HG02938 (cell line): Measurements from ENCODE around the gene TECTB.

Experiments
- ATAC-seq: cut with Tn5 transposase; IDR thresholded peaks from one replicate; pipeline ENCODE4 v1.9.1; 2021; ENCODE audit warnings: mild to moderate bottlenecking, moderate library complexity; ENCODE audit not compliant: unreplicated experiment

TECTB gene

DNA sequence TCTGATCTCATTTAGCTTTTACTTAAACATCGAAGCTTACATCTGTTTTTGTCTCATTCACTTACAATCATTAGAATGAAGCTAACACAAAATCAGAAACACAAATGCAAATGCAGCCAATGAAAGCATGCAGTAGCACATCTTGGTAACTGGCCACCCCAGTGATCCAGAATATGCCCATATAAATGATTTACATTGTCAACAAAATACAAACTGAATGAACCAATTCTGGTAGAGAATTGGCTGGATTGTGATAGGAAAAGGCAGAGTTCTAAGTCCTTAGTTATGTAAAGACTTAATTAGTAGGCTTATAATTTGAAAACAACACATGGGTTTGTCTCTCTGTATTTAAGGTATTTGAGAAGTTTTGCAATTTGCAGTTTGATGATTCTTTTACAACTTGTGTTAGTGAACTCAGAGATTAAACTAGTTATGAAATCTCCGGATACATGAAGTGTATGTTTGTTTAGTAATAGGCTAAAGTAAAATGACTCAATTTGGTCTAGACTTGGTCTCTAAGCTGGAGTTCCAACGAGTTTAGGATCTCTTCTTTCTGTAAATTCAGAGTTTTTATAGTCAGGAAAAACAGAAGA is 21.2 kb downstream of the TECTB start:
- no peak for ATAC-seq

DNA sequence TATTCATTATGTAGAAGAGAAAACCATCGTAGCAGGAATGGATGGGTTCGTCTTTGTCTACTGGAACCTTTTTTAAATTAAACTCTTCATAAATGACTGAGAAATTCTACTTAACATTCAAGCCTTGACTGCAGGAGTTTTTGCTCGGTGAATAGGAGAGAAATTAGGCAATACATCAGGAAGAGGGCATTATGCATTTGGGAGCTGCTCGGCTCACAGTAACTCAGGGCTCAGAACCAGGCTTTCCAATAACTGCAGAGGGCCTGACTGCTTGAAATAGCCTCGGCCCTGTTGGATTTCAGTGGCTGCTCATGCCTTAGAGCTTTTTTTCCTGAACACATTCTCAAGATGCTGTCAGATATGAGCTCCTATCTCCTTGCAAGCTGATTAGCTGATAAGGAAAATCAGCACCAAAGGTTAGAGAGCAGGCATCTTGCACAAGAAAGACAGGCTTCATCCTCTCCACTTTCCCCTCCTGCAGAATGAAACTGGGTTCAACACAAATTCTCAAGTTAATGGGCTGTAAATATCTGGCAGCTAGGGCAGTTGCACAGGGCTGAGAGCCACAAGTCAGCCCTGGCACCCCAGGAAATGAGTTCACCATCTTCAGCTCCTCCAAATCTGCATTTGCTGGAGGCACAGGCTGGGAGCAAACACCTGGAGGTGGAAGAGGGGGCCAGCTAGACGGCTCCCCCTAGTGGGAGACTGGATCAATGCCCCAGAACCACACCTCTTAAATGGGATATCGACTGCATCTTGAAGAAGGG is 24.3 kb downstream of the TECTB start:
- peak; percentile 66 for ATAC-seq

DNA sequence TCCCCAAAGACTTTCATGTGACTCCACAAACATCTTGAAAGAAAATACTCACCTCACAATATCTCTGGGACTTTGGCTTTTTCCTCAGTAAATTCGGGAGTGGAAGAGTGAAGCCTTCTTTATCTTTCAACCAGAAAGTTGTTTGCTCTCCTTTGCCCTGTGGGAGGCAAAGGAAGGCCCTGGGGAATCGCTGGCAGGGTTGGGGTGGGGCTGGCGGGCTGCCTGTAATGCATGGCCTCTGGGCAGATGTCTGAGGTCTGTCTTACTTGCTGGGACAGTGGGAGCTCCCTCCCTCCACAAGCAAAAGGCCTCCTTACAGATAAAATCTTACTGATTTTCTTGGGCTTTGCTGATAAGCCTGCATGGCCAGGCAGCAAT is 24.9 kb downstream of the TECTB start:
- no peak for ATAC-seq

DNA sequence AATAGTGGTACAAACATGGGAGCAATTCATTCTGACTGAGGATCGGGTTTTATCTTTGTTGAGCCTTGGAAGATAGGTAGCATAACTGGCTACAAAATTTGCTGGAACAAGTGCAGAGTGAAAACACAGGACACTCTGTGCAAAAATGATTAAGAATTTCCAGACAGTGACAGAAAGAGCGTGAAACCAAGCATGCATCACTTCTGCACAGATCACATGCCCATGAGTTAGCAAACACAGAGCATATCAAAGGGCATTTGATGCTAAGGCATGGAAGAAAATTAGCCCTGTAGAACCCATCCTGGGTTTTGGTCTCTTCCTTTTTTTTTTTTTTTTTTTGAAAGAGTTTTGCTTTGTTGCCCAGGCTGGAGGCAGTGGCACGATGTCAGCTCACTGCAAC is 28.3 kb downstream of the TECTB start:
- ATAC-seq, result no peak

DNA sequence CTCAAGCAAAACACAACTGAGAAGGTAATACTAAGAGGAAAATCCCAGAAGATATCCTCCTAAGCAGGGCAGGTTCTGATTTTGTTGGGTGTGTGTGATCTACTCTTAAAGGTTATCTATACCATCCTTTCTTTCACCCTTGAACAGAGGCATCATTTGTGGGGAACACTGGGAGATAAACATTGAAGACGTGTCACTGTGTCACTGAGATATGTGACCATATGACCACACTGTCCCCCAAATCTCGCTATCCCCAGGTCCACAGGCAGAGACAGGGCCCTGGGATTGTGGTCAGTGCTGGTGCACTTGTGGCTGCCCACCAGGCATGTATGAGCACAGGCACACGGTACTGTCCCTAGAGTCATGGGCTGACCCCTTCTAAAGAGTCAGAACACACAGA is 30.0 kb downstream of the TECTB start:
- no peak for ATAC-seq

DNA sequence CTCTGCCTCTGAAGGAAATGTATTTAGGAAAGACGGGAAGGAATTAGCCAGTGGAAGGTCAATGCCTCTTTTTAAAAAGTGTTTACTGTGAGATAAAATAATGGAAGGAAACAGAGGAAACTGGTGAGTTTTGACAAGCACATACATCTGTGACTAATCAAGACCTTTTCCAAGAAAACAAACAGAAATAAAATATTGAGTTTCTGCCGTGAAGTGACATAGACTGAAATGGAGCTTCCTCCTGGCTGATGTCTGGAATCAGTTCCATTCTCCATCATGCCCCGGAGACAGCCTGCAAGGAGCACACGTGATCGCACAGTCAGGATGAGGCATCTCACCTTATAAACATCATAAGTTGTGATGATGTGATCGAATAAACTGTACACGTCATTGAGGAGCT is 30.7 kb downstream of the TECTB start:
- no peak for ATAC-seq

DNA sequence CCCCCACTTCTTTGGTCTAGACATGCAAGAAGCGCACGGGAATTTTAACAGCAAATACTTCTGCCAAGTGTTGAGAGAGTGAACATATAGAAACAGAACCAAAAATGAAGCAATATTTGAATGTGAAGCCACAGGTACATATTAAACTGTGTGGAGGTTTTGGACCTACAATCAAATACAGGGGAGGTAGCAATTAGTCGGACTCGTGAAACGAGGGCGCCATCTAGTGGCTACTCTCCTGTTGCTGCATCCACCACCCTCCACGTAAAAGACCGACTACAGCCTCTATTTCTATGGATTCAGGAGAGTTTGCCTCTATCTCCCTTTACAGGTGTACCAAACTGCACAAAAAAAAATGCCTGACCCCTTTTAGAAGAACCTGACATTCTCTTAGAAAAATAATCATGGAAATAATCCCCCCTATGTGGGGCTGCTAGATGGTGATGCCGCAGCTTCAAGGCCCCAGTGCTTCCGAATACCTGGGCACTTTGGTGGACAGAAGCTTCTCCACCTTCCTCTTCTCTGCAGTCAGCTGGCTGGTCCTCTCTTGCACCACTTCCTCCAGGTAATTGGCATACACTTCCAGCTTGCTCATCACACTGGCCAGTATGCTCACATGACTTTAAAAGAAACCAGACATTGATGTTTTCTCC is 31.7 kb downstream of the TECTB start:
- ATAC-seq, result peak; percentile 85

DNA sequence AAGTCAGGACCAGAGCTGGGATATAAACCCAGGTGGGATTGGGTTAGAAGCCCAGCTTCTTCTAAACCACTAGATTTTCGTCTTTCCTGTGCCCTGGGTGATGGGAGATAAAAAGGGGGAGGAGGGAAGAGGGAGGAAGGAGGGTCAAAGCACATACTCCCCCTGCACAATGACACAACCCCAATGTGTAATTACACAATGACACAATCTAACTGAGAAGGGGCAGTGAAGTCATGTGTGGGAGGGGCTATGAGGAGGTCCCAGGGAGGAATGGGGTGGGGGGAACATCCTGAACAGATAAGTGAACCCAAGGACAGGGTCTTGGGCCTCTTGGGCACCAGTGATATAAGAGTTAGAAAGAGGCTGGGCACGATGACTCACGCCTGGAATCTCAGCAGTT is 44.5 kb downstream of the TECTB start:
- ATAC-seq, result no peak

DNA sequence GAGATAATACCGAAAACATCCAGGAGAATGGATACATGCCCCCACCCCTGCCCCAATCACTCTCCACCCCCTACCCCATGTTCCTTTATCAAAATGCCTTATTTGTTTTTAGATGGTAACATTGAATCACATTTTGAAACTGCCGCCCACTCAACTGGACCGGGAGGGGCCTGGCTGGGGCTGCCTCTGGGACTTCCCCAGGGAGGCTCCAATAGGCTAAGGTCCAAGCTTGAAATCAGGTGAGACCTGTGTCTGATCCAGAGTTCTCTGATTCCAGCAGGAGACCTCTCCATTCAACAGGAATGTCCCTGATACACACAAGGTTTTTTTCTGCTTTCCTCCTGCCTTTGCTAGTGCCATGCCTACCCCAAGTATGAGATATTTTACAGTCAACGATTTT is 47.0 kb downstream of the TECTB start:
- ATAC-seq, result no peak

DNA sequence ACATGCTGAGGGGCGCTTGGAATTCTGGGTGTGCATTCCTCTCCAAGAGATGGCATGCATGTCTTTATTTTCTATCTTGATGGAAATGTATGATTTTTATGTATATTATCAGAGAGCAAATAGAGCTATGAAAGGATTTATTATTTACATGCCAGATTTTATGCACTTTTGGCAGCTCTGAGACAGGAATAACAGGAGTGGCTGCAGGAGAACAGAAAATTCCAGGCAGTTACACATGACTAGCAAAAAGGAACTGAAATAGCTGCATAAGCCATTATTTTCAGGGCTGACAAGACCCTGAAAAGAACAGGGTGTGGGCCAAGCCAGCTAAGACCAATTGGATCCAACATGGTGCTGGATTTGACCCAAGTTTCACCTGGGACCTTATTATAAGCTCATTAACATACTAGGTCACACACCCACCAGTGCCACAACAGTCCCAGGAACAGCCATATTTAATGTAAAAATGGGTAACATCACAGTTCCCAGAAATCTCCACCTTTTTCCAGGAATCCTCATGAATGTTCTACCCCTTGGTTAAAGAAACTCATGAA is 47.5 kb downstream of the TECTB start:
- ATAC-seq, result no peak

DNA sequence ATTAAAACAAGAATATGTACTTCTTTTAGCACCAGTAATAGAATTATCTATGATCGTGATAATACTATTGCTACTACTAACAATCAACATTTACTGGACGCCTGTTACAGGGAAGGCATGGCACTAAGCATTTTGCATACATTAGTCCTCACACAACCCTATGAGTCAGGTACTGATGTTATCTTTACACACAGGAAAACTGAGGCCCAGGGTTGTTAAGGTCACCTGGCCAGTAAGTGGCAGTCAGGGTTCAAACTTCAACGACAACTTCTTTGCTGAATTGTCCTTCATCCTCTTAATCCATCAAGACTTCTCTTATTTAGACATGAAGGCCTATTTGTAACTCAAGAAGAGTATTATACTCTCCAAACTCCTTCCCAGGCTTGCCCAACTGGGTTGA is 48.8 kb downstream of the TECTB start:
- ATAC-seq, result no peak

DNA sequence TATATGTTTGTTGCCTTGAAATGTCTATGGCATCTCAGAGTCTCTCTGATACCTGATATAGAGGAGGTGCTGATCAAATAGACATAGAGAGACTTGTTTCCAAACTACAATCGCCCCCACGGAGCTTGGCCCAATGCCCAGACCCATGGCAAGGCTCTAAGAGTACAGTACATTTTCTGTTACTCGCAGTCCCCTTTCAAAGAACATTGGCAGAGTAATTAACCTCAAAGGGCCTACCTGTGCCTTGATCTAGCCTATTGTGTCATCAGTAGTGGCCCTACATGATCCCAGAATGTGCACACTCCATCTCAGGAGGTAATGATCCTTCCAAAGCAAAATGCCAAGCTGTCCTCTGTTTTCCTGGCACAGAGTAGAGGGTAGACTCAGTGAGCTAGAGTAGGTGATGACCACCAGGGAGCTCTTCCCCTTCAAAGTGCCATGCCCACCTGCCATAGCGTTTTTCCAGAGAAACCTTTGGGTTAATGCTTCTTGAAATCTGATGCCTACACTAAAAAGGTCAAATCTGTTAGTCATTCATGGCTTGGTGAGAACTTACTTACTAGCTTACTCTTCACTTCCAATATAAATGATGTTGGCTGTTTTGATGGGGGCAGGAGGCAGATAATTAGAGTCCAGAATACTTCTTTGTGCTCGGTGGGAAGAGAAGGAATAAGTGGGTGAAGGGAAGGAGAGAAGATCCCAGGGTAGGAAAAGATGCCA is 49.5 kb downstream of the TECTB start:
- no peak for ATAC-seq

DNA sequence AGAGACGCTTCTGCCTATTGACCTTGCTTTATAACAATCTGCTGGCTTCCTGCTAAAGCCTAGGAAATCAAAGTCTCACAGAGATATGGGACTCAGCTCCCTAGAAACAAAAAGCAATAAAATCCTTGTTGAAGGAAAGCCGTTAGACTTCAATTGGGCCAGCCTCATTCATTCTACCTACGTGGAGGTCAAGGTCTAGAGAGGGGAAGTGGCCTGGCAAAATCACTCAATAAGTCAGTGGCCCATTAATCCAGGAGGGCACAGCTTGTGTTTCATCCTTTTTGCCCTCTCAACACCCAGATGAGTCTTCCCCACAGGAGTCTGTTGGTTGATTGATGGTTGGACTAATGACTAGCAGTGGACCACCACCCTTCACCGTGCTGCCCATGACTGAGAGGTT is 50.3 kb downstream of the TECTB start:
- ATAC-seq, result no peak

DNA sequence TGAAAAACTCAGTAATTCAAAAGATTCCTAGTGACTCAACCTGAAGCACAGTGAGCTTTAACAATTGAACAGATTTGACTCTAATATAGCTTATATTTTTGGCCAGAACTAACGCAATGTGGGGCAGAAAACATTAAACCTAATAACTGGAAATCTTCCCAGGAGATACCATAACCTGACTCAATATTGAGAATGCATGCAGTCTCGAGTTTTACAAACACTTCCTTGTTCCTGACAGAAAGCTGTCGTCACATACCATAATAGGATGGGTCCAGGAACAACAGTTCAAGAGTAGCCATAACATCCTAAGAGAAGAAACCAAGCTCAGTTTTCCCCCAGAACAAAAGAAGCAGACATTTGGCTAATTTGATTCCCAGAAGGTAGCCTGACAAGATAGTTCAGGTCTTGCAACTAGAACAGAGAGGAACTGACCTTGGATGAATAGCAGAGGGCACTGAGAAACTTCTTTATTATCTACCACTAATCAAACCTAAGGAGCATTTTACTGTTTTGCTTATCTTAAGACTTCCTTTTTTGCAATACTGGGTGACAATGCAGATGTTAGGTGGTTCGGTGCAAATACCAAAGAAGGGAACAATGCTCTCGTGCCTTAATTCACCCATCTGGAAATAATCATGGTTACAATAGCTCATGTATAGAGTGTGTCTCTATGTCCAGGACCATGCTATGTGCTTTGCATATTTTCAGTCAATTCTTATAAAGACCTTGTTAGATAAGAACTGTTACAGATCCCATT is 52.1 kb downstream of the TECTB start:
- no peak for ATAC-seq

DNA sequence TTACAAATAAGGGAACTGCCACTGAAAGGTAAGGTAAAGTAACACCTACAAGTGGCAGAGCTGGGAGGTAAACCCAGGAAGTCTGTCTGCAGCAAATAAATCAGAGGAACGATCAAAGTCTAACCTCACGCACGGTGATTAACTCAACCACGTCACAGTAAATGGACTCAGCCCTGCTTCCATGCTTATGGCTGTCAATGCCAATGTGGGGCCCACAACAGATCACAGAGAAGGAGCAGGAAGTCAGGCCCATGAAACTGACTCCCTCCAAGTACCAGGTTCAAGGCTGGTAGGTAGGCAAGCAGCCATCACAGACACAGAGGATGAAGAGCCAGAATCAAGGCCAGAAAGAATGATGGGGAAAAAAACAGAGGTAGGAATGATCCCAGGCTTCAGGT is 52.7 kb downstream of the TECTB start:
- no peak for ATAC-seq

DNA sequence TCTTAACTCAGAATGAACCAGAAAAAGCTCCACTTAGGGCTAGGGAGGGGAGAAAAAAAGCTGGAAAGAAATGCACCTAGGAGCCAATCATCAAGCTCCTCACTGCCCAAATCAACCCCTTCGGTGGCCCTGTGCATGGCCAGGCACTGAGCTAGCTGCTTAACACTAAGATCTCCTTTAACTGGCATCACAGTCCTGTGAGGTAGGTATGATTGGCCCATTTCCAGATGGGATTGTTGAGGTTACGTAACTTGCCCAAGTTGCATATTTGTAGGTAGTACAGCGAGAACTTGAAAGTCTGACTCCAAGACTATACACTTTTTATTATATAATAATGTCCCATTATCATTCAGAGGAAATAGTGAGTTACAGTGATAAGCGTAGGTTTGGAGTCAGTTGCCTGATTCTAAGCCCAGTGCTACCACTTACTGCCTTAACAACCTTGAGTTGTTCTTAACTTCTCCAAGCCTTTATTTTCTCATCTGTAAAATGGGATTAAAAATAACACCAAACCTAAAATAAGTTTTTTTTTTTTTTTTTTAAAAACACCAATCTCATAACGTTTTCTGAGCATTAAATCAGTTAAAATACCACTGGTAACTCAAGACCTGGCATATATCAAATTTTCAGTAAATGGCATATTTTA is 53.5 kb downstream of the TECTB start:
- no peak for ATAC-seq

DNA sequence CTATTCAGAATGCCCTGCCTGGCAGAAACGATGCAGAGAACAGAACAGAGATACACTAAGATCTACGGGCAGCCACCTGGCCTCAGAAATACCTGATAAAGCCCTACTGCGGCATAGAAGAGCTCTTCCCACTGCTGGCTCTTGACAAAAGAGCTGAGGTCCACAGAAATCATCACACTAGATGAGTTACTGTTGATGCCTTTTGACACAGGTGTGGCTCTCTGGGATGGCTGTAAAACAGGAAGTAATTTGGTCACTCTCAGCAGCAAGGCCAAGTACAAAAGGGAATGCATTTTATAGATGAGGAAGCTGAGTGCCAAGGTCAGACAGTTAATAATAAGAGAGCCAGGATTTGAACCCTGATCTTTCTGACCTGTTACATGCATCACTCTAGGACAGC is 55.8 kb downstream of the TECTB start:
- no peak for ATAC-seq

DNA sequence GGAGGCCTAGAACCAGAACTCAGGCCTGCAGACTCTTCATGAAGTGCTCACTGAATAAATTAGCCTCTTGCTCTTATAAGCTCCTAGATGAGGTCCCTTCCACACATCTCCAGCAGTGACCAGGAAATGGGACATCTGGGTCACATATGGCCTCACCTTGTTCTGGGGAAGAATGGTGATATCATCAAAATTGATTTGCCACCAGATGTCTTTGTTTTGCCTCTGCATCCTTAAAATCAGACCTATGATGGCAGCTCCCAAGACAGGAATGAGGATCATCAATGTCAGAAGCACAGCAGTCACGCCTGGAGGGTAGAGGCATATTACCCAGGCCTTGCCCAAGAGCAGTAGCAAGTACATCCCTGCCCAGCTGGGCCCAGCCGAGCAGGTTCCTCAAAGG is 57.4 kb downstream of the TECTB start:
- no peak for ATAC-seq

DNA sequence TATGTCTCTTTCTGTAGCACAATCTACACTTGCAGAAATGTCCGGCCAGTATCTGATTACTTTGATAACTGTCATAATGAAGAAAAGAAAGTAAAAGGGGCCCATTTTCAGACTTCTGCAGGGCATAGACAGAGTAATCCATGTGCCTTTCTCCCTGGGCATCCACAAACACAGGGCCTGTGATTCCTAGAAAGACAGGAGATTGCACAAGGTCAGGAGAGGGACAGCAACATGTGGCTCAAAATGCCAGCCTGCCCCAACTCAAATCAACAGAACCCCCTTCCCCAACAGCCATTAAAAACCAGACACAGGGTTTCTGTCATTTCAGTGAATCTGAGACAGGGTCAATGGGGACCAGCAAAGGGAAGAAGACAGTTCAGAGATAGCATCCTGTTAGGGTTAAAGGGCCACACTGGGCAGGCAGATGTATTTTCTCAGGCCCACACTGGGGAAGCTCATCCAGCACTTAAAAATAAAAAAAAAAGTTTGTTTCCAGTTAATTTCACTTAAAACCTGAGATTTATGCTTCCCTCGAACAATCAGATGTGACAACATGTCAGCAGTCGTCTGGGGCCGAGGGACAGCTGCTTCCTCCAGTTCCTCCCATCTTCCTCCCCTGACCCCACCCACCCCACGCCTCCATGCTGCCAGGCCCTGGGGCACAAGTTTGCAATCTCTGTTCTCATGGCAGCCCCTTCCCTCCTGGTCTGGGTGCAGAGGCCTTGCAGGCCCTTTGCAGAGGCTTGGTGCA is 60.0 kb downstream of the TECTB start:
- no peak for ATAC-seq

DNA sequence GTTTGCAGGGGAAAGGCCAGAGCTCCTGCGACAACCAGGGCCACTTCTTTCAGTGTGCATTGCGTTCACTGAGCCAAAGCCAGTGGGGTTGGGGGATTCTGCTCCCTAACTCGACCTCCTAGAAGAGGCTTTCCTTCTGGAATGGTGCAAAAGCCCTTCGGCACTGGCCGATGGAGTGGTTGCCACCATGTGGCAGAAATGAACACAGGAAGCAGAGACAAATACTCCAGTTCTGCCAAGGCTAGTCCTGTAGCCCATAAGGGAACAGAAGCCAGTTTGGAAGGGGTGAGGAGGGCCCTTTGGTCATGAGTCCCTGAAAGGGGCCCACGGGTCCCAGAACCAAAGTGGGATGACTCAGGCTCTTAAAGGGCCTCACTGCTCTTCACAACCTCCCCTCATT is 61.1 kb downstream of the TECTB start:
- ATAC-seq, result no peak
